Gastroesophageal sphincter (tissue), 4 donors: ENCODE data around the gene EPG5. TPM values are rescaled to one million over a fixed set of nuclear protein-coding genes. Genes with fewer than 3 reads are reported as not detected.
"Not testable (repeated sequence)": the region's sequence is repeated elsewhere in the genome, so short reads cannot be mapped to it uniquely, and the experiment has no call there.

ENCODE experiments used
- ATAC-seq: fragments of 150-250 bp; one replicate; pipeline ENCODE4 v1.9.1; 2016; ENCODE audit warnings: mild to moderate bottlenecking, moderate library complexity
- H3K27ac ChIP-seq, 4 donors: fragments of 200-600 bp; sonication (generic) in 3 of 4; 1 replicate in 3 of 4; 2 replicates in 1 of 4; pipeline ENCODE4 v1.5.1; 2016 to 2019
- H3K27me3 ChIP-seq: fragments of 200-600 bp; sonication (generic); one replicate; pipeline ENCODE4 v1.5.1; 2019
- H3K36me3 ChIP-seq, 2 donors: fragments of 200-600 bp; sonication (generic); one replicate each; pipeline ENCODE4 v1.5.1; 2019; ENCODE audit warnings: control low read depth in 1 of 2
- H3K4me1 ChIP-seq, 3 donors: fragments of 200-600 bp; sonication (generic); 1 replicate in 2 of 3; 2 replicates in 1 of 3; pipeline ENCODE4 v1.5.1; 2016 to 2019; ENCODE audit warnings: control low read depth in 2 of 3
- H3K4me3 ChIP-seq, 2 donors: fragments of 200-600 bp; sonication (generic); one replicate each; pipeline ENCODE4 v1.5.1; 2019; ENCODE audit warnings: mild to moderate bottlenecking in 1 of 2, moderate library complexity in 1 of 2
- H3K9me3 ChIP-seq, 3 donors: fragments of 200-600 bp; sonication (generic); one replicate each; pipeline ENCODE4 v1.5.1; 2017 to 2019; ENCODE audit warnings: control low read depth in 2 of 3
- CTCF ChIP-seq, 4 experiments: fragments of 200-600 bp in 2 of 4; fragments of 450-650 bp in 2 of 4; sonication (generic) in 1 of 4; IDR thresholded peaks; one replicate each; pipeline ENCODE4 v1.5.1; 2017 to 2019; ENCODE audit warnings: antibody characterized with exemption in 4 of 4, mild to moderate bottlenecking in 2 of 4, moderate library complexity in 2 of 4
- EP300 ChIP-seq: sonication (generic); formaldehyde crosslinking; IDR thresholded peaks from one replicate; pipeline ENCODE4 v1.6.1; 2017; ENCODE audit warnings: antibody characterized with exemption, mild to moderate bottlenecking
- POLR2A ChIP-seq, 2 donors: fragments of 450-650 bp; IDR thresholded peaks; one replicate each; pipeline ENCODE4 v1.6.1; 2017; ENCODE audit warnings: antibody characterized with exemption in 2 of 2, mild to moderate bottlenecking in 2 of 2, moderate library complexity in 1 of 2
- POLR2AphosphoS5 ChIP-seq: sonication (generic); formaldehyde crosslinking; IDR thresholded peaks from one replicate; pipeline ENCODE4 v1.6.1; 2017; ENCODE audit warnings: antibody characterized with exemption
- WGBS, 2 donors: methylation state at CpG; one replicate each; pipeline ENCODE4 v1.1.5; 2018; ENCODE audit warnings: low coverage in 1 of 2; 5-methylcytosine and 5-hydroxymethylcytosine counted together
- total RNA-seq, 4 donors: library from RNA; depleted of rRNA; stranded (reverse); fragments of >200 nt; gene quantifications; one replicate each; pipeline ENCODE4 v1.1.0, GENCODE V29; 2016

EPG5 gene
- total RNA-seq, 4 donors from 2014 or later: 17.3 to 33.7 (median 28.4) TPM

- Histone ChIP-seq H3K27me3 (no peaks in the 10 kb centered on the region), H3K4me1 (peaks cover 0 to 13% (median 6%) of the 10 kb centered on the region in 3 donors), H3K9me3 (no peaks in the 10 kb centered on the region), H3K36me3 (peaks cover 0 to 59% of the 10 kb centered on the region in 2 donors), H3K27ac (no peak overlapping the region), H3K4me3 (no peak overlapping the region)
- TF ChIP-seq POLR2AphosphoS5: no peak
- no peak for TF ChIP-seq EP300
- WGBS, 2 donors: 90 to 100% methylated on average over 1 to 2 of the region's 10 CpGs
- no peak for ATAC-seq
Observed at GRCh38 chr18:45850021-45850420, 117.1 kb downstream of the EPG5 start.

- no peaks in the 10 kb centered on the region for H3K9me3 ChIP-seq
- ATAC-seq: no peak
- WGBS, 2 donors: 79 to 89% methylated on average over 6 to 7 of the region's 7 CpGs
- no peak for TF ChIP-seq POLR2AphosphoS5
- TF ChIP-seq EP300: no peak
- TF ChIP-seq POLR2A (IDR thresholded peaks at IDR 0.05): no peak
- no peak for TF ChIP-seq CTCF (IDR thresholded peaks at IDR 0.05)
- H3K4me3 ChIP-seq: no peak overlapping the region
- no peak overlapping the region for H3K27ac ChIP-seq
- H3K4me1 ChIP-seq: peaks cover 0 to 13% (median 6%) of the 10 kb centered on the region in 3 donors
- H3K36me3 ChIP-seq: peaks cover 0 to 54% of the 10 kb centered on the region in 2 donors
- H3K27me3 ChIP-seq: no peaks in the 10 kb centered on the region
Observed at GRCh38 chr18:45849529-45849928, 117.6 kb downstream of the EPG5 start.

- not testable (repeated sequence) for H3K9me3 ChIP-seq, ATAC-seq, H3K27ac ChIP-seq, H3K27me3 ChIP-seq, H3K4me3 ChIP-seq
- H3K36me3 ChIP-seq: peaks cover 0 to 46% of the 10 kb centered on the region in 2 donors
- H3K4me1 ChIP-seq: peaks cover 0 to 13% (median 6%) of the 10 kb centered on the region in 3 donors
- 90% methylated on average over 2 of the region's 13 CpGs; no CpG with 5 or more reads in 1 of the 2 donors for WGBS, 2 donors
Observed at GRCh38 chr18:45848643-45849042, 118.5 kb downstream of the EPG5 start.

- Histone ChIP-seq H3K36me3 (peaks cover 0 to 30% of the 10 kb centered on the region in 2 donors), H3K27me3 (no peaks in the 10 kb centered on the region), H3K9me3 (no peaks in the 10 kb centered on the region), H3K4me3 (no peak overlapping the region), H3K4me1 (peaks cover 0 to 13% (median 6%) of the 10 kb centered on the region in 3 donors), H3K27ac (no peak overlapping the region)
- TF ChIP-seq POLR2A (IDR thresholded peaks at IDR 0.05): no peak
- TF ChIP-seq EP300: no peak
- TF ChIP-seq POLR2AphosphoS5: no peak
- TF ChIP-seq CTCF (IDR thresholded peaks at IDR 0.05): no peak
- WGBS, 2 donors: 43 to 61% methylated on average over 2 to 3 of the region's 3 CpGs
- ATAC-seq: no peak
Observed at GRCh38 chr18:45847119-45847518, 120.0 kb downstream of the EPG5 start.

- H3K36me3 ChIP-seq: peaks cover 0 to 21% of the 10 kb centered on the region in 2 donors
- no peaks in the 10 kb centered on the region for H3K27me3 ChIP-seq
- no peaks in the 10 kb centered on the region for H3K4me1 ChIP-seq
- no peak overlapping the region for H3K27ac ChIP-seq
- H3K4me3 ChIP-seq: no peak overlapping the region
- ATAC-seq: no peak
- no peak for TF ChIP-seq POLR2A (IDR thresholded peaks at IDR 0.05)
- TF ChIP-seq CTCF (IDR thresholded peaks at IDR 0.05): no peak
- TF ChIP-seq EP300: no peak
- TF ChIP-seq POLR2AphosphoS5: no peak
- no peaks in the 10 kb centered on the region for H3K9me3 ChIP-seq
- WGBS, 2 donors: 79% methylated on average over 5 of the region's 8 CpGs; no CpG with 5 or more reads in 1 of the 2 donors
Observed at GRCh38 chr18:45845410-45845809, 121.7 kb downstream of the EPG5 start.

GRCh38 chr18:45844938-45845337, 122.2 kb downstream of the EPG5 start:
- TF ChIP-seq POLR2AphosphoS5 (no peak), EP300 (no peak), CTCF (IDR thresholded peaks at IDR 0.05) (no peak), POLR2A (IDR thresholded peaks at IDR 0.05) (no peak)
- Histone ChIP-seq H3K27me3 (peaks cover 4% of the 10 kb centered on the region), H3K4me1 (no peaks in the 10 kb centered on the region), H3K36me3 (peaks cover 0 to 16% of the 10 kb centered on the region in 2 donors), H3K4me3 (no peak overlapping the region), H3K27ac (no peak overlapping the region), H3K9me3 (no peaks in the 10 kb centered on the region)
- no peak for ATAC-seq
- 85% methylated on average over 2 to 5 of the region's 7 CpGs for WGBS, 2 donors
